Neuronal stem cell (in vitro differentiated cells): ENCODE data around the gene LRMDA. TPM values are rescaled to one million over a fixed set of nuclear protein-coding genes. Genes with fewer than 3 reads are reported as not detected.

Experiments
- DNase-seq: peaks from one replicate; pipeline ENCODE4 v3.0.0-alpha.2; 2013; ENCODE audit warnings: low spot score
- H2AFZ ChIP-seq: one replicate; pipeline ENCODE4 v1.6.1; 2013; ENCODE audit warnings: mild to moderate bottlenecking, low read length, inconsistent platforms
- H2AK5ac ChIP-seq: 2 replicates; pipeline ENCODE4 v1.6.1; 2013; ENCODE audit warnings: low read depth, mild to moderate bottlenecking, inconsistent platforms, low read length, moderate library complexity, mixed read lengths
- H2BK120ac ChIP-seq: 2 replicates; pipeline ENCODE4 v1.6.1; 2013; ENCODE audit warnings: low read depth, mild to moderate bottlenecking, inconsistent platforms, low read length, moderate library complexity, mixed read lengths
- H2BK12ac ChIP-seq: one replicate; pipeline ENCODE4 v1.6.1; 2013; ENCODE audit warnings: low read length, inconsistent platforms
- H2BK15ac ChIP-seq: 2 replicates; pipeline ENCODE4 v1.6.1; 2013; ENCODE audit warnings: mild to moderate bottlenecking, low read length, inconsistent platforms, mixed read lengths
- H2BK5ac ChIP-seq: one replicate; pipeline ENCODE4 v1.6.1; 2013; ENCODE audit warnings: inconsistent platforms, mild to moderate bottlenecking, low read length, moderate library complexity
- H3K14ac ChIP-seq: one replicate; pipeline ENCODE4 v1.6.1; 2013; ENCODE audit warnings: low read length, inconsistent platforms
- H3K18ac ChIP-seq: 2 replicates; pipeline ENCODE4 v1.6.1; 2013; ENCODE audit warnings: low read length, inconsistent platforms
- H3K23ac ChIP-seq: 2 replicates; pipeline ENCODE4 v1.6.1; 2013; ENCODE audit warnings: low read depth, mild to moderate bottlenecking, mixed read lengths, low read length, inconsistent platforms; ENCODE audit not compliant: poor library complexity
- H3K27ac ChIP-seq: replicated peaks from 3 replicates; pipeline ENCODE4 v1.5.1; 2013; ENCODE audit warnings: low read length, inconsistent platforms
- H3K27me3 ChIP-seq, 3 experiments: 2 replicates each; pipeline ENCODE4 v1.6.1; 2013; ENCODE audit warnings: low read length in 3 of 3, mild to moderate bottlenecking in 2 of 3, inconsistent platforms in 1 of 3, low read depth in 1 of 3, mixed read lengths in 1 of 3, moderate library complexity in 1 of 3; ENCODE audit not compliant: control insufficient read depth in 3 of 3, insufficient read depth in 3 of 3
- H3K36me3 ChIP-seq, 2 donors: replicated peaks in 1 of 2; 2 replicates each; pipeline ENCODE4 v1.6.1; 2013; ENCODE audit warnings: low read length in 2 of 2; ENCODE audit not compliant: control insufficient read depth in 2 of 2, insufficient read depth in 2 of 2
- H3K4ac ChIP-seq: 2 replicates; pipeline ENCODE4 v1.6.1; 2013; ENCODE audit warnings: inconsistent platforms, mild to moderate bottlenecking, low read length, moderate library complexity
- H3K4me1 ChIP-seq, 2 donors: 1 replicate in 1 of 2; 2 replicates in 1 of 2; pipeline ENCODE4 v1.6.1; 2013; ENCODE audit warnings: low read length in 2 of 2, low read depth in 1 of 2; ENCODE audit not compliant: control insufficient read depth in 2 of 2, insufficient read depth in 1 of 2
- H3K4me2 ChIP-seq: one replicate; pipeline ENCODE4 v1.6.1; 2013; ENCODE audit warnings: mild to moderate bottlenecking, low read length, inconsistent platforms; ENCODE audit not compliant: insufficient read depth, poor library complexity, severe bottlenecking
- H3K4me3 ChIP-seq, 2 donors: 2 replicates each; pipeline ENCODE4 v1.5.1; 2013; ENCODE audit warnings: low read length in 2 of 2, mild to moderate bottlenecking in 2 of 2, inconsistent platforms in 1 of 2, moderate library complexity in 1 of 2
- H3K79me1 ChIP-seq: one replicate; pipeline ENCODE4 v1.6.1; 2013; ENCODE audit warnings: low read depth, mild to moderate bottlenecking, inconsistent platforms, low read length, moderate library complexity
- H3K9ac ChIP-seq: one replicate; pipeline ENCODE4 v1.6.1; 2013; ENCODE audit warnings: mild to moderate bottlenecking, low read depth, low read length, inconsistent platforms; ENCODE audit not compliant: poor library complexity
- H3K9me3 ChIP-seq, 2 donors: replicated peaks in 1 of 2; 2 replicates each; pipeline versions ENCODE3 to v1.6.1; 2013; ENCODE audit warnings: low read length in 2 of 2, mild to moderate bottlenecking in 2 of 2, inconsistent platforms in 1 of 2, low read depth in 1 of 2, mixed read lengths in 1 of 2, moderate library complexity in 1 of 2; ENCODE audit not compliant: control insufficient read depth in 2 of 2, insufficient read depth in 1 of 2
- H4K8ac ChIP-seq: one replicate; pipeline ENCODE4 v1.6.1; 2013; ENCODE audit warnings: low read depth, mild to moderate bottlenecking, inconsistent platforms, low read length, moderate library complexity
- H4K91ac ChIP-seq: one replicate; pipeline ENCODE4 v1.6.1; 2013; ENCODE audit warnings: low read length, low read depth, mild to moderate bottlenecking, inconsistent platforms; ENCODE audit not compliant: poor library complexity
- WGBS, 2 donors: extraction: QIAGEN DNeasy Blood & Tissue Kit; methylation state at CpG; one replicate each; pipeline ENCODE4 v1.1.7; 2013; ENCODE audit warnings: missing lambda C conversion rate in 2 of 2, mixed read lengths in 1 of 2; ENCODE audit not compliant: insufficient read length in 2 of 2, insufficient replicate concordance in 1 of 2; ENCODE audit errors: extremely low coverage in 2 of 2; 5-methylcytosine and 5-hydroxymethylcytosine counted together
- polyA plus RNA-seq, 2 experiments: library from polyadenylated mRNA; stranded (reverse); fragments of 200-250 nt; gene quantifications; one replicate each; pipeline ENCODE4 v1.2.3, GENCODE V29; 2013

The LRMDA gene
- polyA plus RNA-seq (2013, experiment 1 of 2), result 0.22 TPM
- 0.15 TPM for polyA plus RNA-seq (2013, experiment 2 of 2)

- Histone ChIP-seq H2AK5ac (no peak within 1 kb of the TSS), H2BK15ac (peak within 1 kb of the TSS; percentile 58), H3K23ac (peak within 1 kb of the TSS; percentile 30), H3K9me3 (no peaks in the 10 kb centered on the region), H4K91ac (no peak within 1 kb of the TSS), H3K36me3 (no peaks in the 10 kb centered on the region), H3K9ac (peak within 1 kb of the TSS; percentile 36), H3K27ac (peak within 1 kb of the TSS; percentile 25), H3K27me3 (peaks cover 0 to 43% (median 4%) of the 10 kb centered on the region in 3 experiments), H3K79me1 (no peaks in the 10 kb centered on the region), H4K8ac (no peak within 1 kb of the TSS), H3K4me1 (peaks cover 17 to 37% of the 10 kb centered on the region in 2 donors), H3K4me2 (peak within 1 kb of the TSS; percentile 73), H2BK120ac (no peak within 1 kb of the TSS), H3K18ac (peak within 1 kb of the TSS; percentile 93), H3K14ac (peak within 1 kb of the TSS; percentile 32), H2BK12ac (no peak within 1 kb of the TSS), H2AFZ (peak within 1 kb of the TSS; percentile 27), H3K4ac (no peak within 1 kb of the TSS), H3K4me3 (peak within 1 kb of the TSS in 1 of 2 donors; percentile 74), H2BK5ac (no peak within 1 kb of the TSS)
- no CpG with 5 or more reads among the region's 82 CpGs for WGBS, 2 donors
- no peak for DNase-seq
These were observed at the start of gene LRMDA for GRCh38 chr10:75431180-75432111. TSS of gene LRMDA (plus strand) at chr10:75431624.

DNA sequence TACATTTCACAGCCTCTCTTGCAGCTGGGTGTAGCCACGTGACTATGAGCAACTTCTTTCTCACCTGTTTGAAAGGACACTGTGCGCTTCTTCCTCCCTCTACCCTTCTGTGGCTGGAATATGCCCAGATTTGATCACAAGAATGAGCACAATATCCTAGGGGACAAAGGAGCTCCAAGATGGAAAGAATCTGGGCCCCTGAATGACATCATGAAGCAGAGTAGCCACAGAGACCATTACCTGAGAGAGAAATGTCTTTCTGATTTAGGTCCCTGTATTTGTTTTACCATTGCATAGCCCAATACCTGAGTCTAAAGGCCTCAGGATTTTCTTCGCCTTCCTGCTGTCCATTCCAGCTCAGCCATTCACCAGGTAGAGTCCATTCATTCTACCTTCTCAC, 45.3 kb upstream of the LRMDA start:
- Histone ChIP-seq H3K14ac (no peak overlapping the region), H3K4me2 (no peak overlapping the region), H2BK5ac (no peak overlapping the region), H2BK120ac (no peak overlapping the region), H4K8ac (no peak overlapping the region), H4K91ac (no peak overlapping the region), H3K18ac (no peak overlapping the region), H3K4me3 (no peak overlapping the region), H3K4ac (no peak overlapping the region), H2BK15ac (no peak overlapping the region), H2AK5ac (no peak overlapping the region), H3K4me1 (no peaks in the 10 kb centered on the region), H2AFZ (no peak overlapping the region), H3K27me3 (peaks cover 0 to 5% (median 0%) of the 10 kb centered on the region in 3 experiments), H2BK12ac (no peak overlapping the region), H3K36me3 (no peaks in the 10 kb centered on the region), H3K9me3 (no peaks in the 10 kb centered on the region), H3K9ac (no peak overlapping the region), H3K27ac (no peak overlapping the region), H3K23ac (no peak overlapping the region), H3K79me1 (no peaks in the 10 kb centered on the region)
- no peak for DNase-seq
- WGBS, 2 donors, result no CpG with 5 or more reads among the region's 3 CpGs

GRCh38 chr10:75388082-75388481, 43.3 kb upstream of the LRMDA start:
- no peak overlapping the region for H3K4me2 ChIP-seq
- no peak overlapping the region for H4K8ac ChIP-seq
- H3K4me1 ChIP-seq, result no peaks in the 10 kb centered on the region
- no peak overlapping the region for H3K23ac ChIP-seq
- no CpG with 5 or more reads among the region's 3 CpGs for WGBS, 2 donors
- no peak overlapping the region for H2BK120ac ChIP-seq
- no peak overlapping the region for H2BK12ac ChIP-seq
- H3K4me3 ChIP-seq, result no peak overlapping the region
- H3K9ac ChIP-seq, result no peak overlapping the region
- H3K27ac ChIP-seq, result no peak overlapping the region
- H3K4ac ChIP-seq, result no peak overlapping the region
- H4K91ac ChIP-seq, result no peak overlapping the region
- no peak overlapping the region for H2BK15ac ChIP-seq
- no peaks in the 10 kb centered on the region for H3K27me3 ChIP-seq
- H2BK5ac ChIP-seq, result no peak overlapping the region
- no peak overlapping the region for H2AFZ ChIP-seq
- H3K18ac ChIP-seq, result no peak overlapping the region
- H2AK5ac ChIP-seq, result no peak overlapping the region
- H3K14ac ChIP-seq, result no peak overlapping the region
- no peaks in the 10 kb centered on the region for H3K79me1 ChIP-seq
- DNase-seq, result no peak
- H3K36me3 ChIP-seq, result no peaks in the 10 kb centered on the region
- no peaks in the 10 kb centered on the region for H3K9me3 ChIP-seq

DNA sequence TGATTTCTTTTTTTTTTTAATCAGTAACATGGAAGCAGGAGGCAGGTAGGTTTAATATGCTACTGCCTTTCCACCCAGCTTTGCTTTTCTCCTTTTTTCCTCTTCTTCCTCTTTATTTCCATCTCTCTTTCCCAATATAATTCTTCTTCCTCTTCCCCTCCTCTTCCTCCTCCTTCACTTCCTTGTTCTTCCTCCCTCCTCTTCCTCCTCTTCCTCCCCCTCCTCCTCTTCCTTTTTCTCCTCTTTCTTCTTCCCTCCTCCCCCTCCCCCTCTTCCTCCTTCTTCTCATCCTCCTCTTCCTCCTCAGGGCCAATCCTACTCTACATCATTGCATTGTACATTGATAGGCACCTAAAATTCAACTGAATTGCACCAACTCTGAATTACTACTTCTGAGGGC, 41.2 kb upstream of the LRMDA start:
- peaks cover 0 to 11% (median 0%) of the 10 kb centered on the region in 3 experiments for H3K27me3 ChIP-seq
- no peak for DNase-seq

More for the DNA sequence above, 41.2 kb upstream of the LRMDA start:
- H3K23ac ChIP-seq, result no peak overlapping the region
- H2BK12ac ChIP-seq, result no peak overlapping the region
- H3K4me2 ChIP-seq, result no peak overlapping the region
- H3K4me3 ChIP-seq, result no peak overlapping the region
- no peaks in the 10 kb centered on the region for H3K79me1 ChIP-seq
- H4K8ac ChIP-seq, result no peak overlapping the region
- H3K18ac ChIP-seq, result no peak overlapping the region
- no peak overlapping the region for H2BK15ac ChIP-seq
- H2BK5ac ChIP-seq, result no peak overlapping the region
- H3K14ac ChIP-seq, result no peak overlapping the region
- no peak overlapping the region for H2BK120ac ChIP-seq
- H3K9me3 ChIP-seq, result no peaks in the 10 kb centered on the region
- H3K4ac ChIP-seq, result no peak overlapping the region
- H3K4me1 ChIP-seq, result peaks cover 0 to 4% of the 10 kb centered on the region in 2 donors
- no peak overlapping the region for H3K9ac ChIP-seq
- H3K36me3 ChIP-seq, result no peaks in the 10 kb centered on the region
- no peak overlapping the region for H2AFZ ChIP-seq
- H3K27ac ChIP-seq, result no peak overlapping the region
- no peak overlapping the region for H2AK5ac ChIP-seq
- no peak overlapping the region for H4K91ac ChIP-seq
